SK-N-SH (cell line): ENCODE measurements around the gene CIAO2B. TPM values are rescaled to one million over a fixed set of nuclear protein-coding genes. Genes with fewer than 3 reads are reported as not detected.

ENCODE experiments used
- CTCF ChIA-PET: fragments of 300-600, 350-600 bp; formaldehyde crosslinking; extraction: SDS; loops from one replicate; lab custom pipeline; 2021; lab: Yijun Ruan, JAX
- POLR2A ChIA-PET: fragments of 350-600 bp; sonication (Branson Sonifier 250); formaldehyde crosslinking; extraction: SDS; loops from one replicate; lab custom pipeline; 2020; ENCODE audit warnings: antibody characterized with exemption, inconsistent platforms; lab: Yijun Ruan, JAX
- DNase-seq: peaks from one replicate; pipeline ENCODE4 v3.0.0; 2012
- H2AFZ ChIP-seq: fragments of 200-600 bp; sonication (generic); 2 replicates; pipeline ENCODE4 v1.8.1; 2016; ENCODE audit warnings: antibody characterized with exemption, mild to moderate bottlenecking, low read depth
- H3F3A ChIP-seq: fragments of 200-600 bp; sonication (generic); replicated peaks from 2 replicates; pipeline ENCODE3; 2016; ENCODE audit warnings: antibody characterized with exemption, mild to moderate bottlenecking; ENCODE audit not compliant: insufficient read depth
- H3K27ac ChIP-seq, 2 experiments: fragments of 200-500 bp in 1 of 2; fragments of 200-600 bp in 1 of 2; sonication (Bioruptor generic) in 1 of 2; sonication (generic), shearing (Covaris generic) in 1 of 2; 2 replicates each; pipeline versions ENCODE4 v1.5.1 to v1.6.1; 2014 to 2016; ENCODE audit warnings: low read depth in 2 of 2, inconsistent platforms in 1 of 2, low read length in 1 of 2, mild to moderate bottlenecking in 1 of 2, mixed read lengths in 1 of 2
- H3K27me3 ChIP-seq: fragments of 200-600 bp; sonication (generic), shearing (Covaris generic); 2 replicates; pipeline ENCODE4 v1.6.1; 2016; ENCODE audit warnings: mixed run types; ENCODE audit not compliant: insufficient read depth
- H3K36me3 ChIP-seq, 2 experiments: fragments of 200-500 bp in 1 of 2; fragments of 200-600 bp in 1 of 2; sonication (Bioruptor generic) in 1 of 2; sonication (generic) in 1 of 2; replicated peaks in 1 of 2; 2 replicates each; pipeline versions ENCODE3 to v1.5.1; 2014 to 2016; ENCODE audit warnings: low read length in 1 of 2, mild to moderate bottlenecking in 1 of 2; ENCODE audit not compliant: insufficient read depth in 2 of 2, control insufficient read depth in 1 of 2
- H3K4me1 ChIP-seq, 2 experiments: fragments of 200-500 bp in 1 of 2; fragments of 200-600 bp in 1 of 2; sonication (Bioruptor generic) in 1 of 2; sonication (generic), shearing (Covaris generic) in 1 of 2; 2 replicates each; pipeline versions ENCODE4 v1.5.1 to v1.6.1; 2014 to 2016; ENCODE audit warnings: low read depth in 1 of 2, low read length in 1 of 2, mixed run types in 1 of 2; ENCODE audit not compliant: insufficient read depth in 2 of 2, control insufficient read depth in 1 of 2
- H3K4me2 ChIP-seq: fragments of 200-600 bp; sonication (generic), shearing (Covaris generic); 2 replicates; pipeline ENCODE4 v1.6.1; 2017; ENCODE audit warnings: mixed run types
- H3K4me3 ChIP-seq, 2 experiments: fragments of 200-500 bp in 1 of 2; fragments of 200-600 bp in 1 of 2; sonication (Bioruptor generic) in 1 of 2; sonication (generic), shearing (Covaris generic) in 1 of 2; 2 replicates each; pipeline versions ENCODE4 v1.5.1 to v1.8.1; 2014 to 2016; ENCODE audit warnings: low read depth in 2 of 2, inconsistent platforms in 1 of 2, low read length in 1 of 2, mild to moderate bottlenecking in 1 of 2, mixed read lengths in 1 of 2, moderate library complexity in 1 of 2
- H3K79me2 ChIP-seq: fragments of 200-600 bp; sonication (generic); 2 replicates; pipeline ENCODE4 v1.8.1; 2017; ENCODE audit warnings: mild to moderate bottlenecking; ENCODE audit not compliant: insufficient read depth
- H3K9ac ChIP-seq: fragments of 200-600 bp; sonication (generic); 2 replicates; pipeline ENCODE4 v1.6.1; 2017; ENCODE audit warnings: mixed run types
- H3K9me2 ChIP-seq: fragments of 200-600 bp; sonication (generic); 2 replicates; pipeline ENCODE4 v1.6.1; 2017; ENCODE audit warnings: mixed run types
- H3K9me3 ChIP-seq: fragments of 200-600 bp; sonication (generic); 2 replicates; pipeline ENCODE4 v1.6.1; 2017; ENCODE audit warnings: mixed run types, mild to moderate bottlenecking, moderate library complexity
- H4K20me1 ChIP-seq: fragments of 200-600 bp; sonication (generic); 2 replicates; pipeline ENCODE4 v1.6.1; 2017; ENCODE audit warnings: mild to moderate bottlenecking, mixed run types; ENCODE audit not compliant: insufficient read depth
- ELF1 ChIP-seq: IDR thresholded peaks from 2 replicates; pipeline ENCODE4 v1.4.0; 2012
- EP300 ChIP-seq, 2 experiments: IDR thresholded peaks; 2 replicates each; pipeline versions ENCODE4 v1.4.0 to v1.6.1; 2012; ENCODE audit warnings: borderline replicate concordance in 1 of 2, low read depth in 1 of 2, low read length in 1 of 2
- EZH2phosphoT487 ChIP-seq: fragments of 200-600 bp; sonication (generic); IDR thresholded peaks from 2 replicates; pipeline ENCODE4 v1.6.1; 2017; ENCODE audit warnings: low read depth, mixed run types, mild to moderate bottlenecking, antibody characterized with exemption, moderate library complexity, borderline replicate concordance
- JUND ChIP-seq: IDR thresholded peaks from 2 replicates; pipeline ENCODE4 v1.4.0; 2012
- MEF2A ChIP-seq: IDR thresholded peaks from 2 replicates; pipeline ENCODE4 v1.4.0; 2012; ENCODE audit warnings: low read depth, borderline replicate concordance
- POLR2AphosphoS5 ChIP-seq: IDR thresholded peaks from 2 replicates; pipeline ENCODE4 v1.6.1; 2012; ENCODE audit warnings: low read depth, low read length
- RAD21 ChIP-seq: IDR thresholded peaks from 2 replicates; pipeline ENCODE4 v1.6.1; 2012; ENCODE audit warnings: mild to moderate bottlenecking, low read length
- YY1 ChIP-seq: IDR thresholded peaks from 2 replicates; pipeline ENCODE4 v1.4.0; 2012; ENCODE audit warnings: low read depth, mild to moderate bottlenecking
- WGBS: methylation state at CpG from one replicate; pipeline ENCODE4 v1.1.6; 2017; ENCODE audit warnings: low lambda C conversion rate; 5-methylcytosine and 5-hydroxymethylcytosine counted together
- polyA plus RNA-seq, 3 experiments: library from polyadenylated mRNA; depleted of rRNA; stranded (reverse); fragments of >200 nt; gene quantifications; 2 replicates each; pipeline ENCODE4 v1.2.3, GENCODE V29; 2012
- TF ChIP-seq, protein P1 (sequence below): fragments of 200-600 bp; sonication (generic); IDR thresholded peaks from 2 replicates; pipeline ENCODE4 v1.6.1; 2017; ENCODE audit warnings: antibody characterized with exemption, mild to moderate bottlenecking, moderate library complexity
- TF ChIP-seq, protein P2 (sequence below): IDR thresholded peaks from 2 replicates; pipeline ENCODE4 v1.4.0; 2012; ENCODE audit warnings: low read depth, borderline replicate concordance
- TF ChIP-seq, protein P3 (sequence below): IDR thresholded peaks from 2 replicates; pipeline ENCODE4 v1.6.1; 2012; ENCODE audit warnings: mild to moderate bottlenecking, low read depth, low read length, moderate library complexity

The CIAO2B gene
- polyA plus RNA-seq, 1 of the 3 experiments (the other 2 are of a cell fraction), result 665 TPM

GRCh38 chr16:66901626-66902025, 32.6 kb downstream of the CIAO2B start:
- Histone ChIP-seq H4K20me1 (no peaks in the 10 kb centered on the region), H3K79me2 (no peaks in the 10 kb centered on the region), H3K9me3 (no peaks in the 10 kb centered on the region), H2AFZ (no peak overlapping the region), H3K9ac (no peak overlapping the region), H3K4me2 (no peak overlapping the region), H3K27ac (no peak overlapping the region), H3K4me3 (no peak overlapping the region), H3F3A (peaks cover 3% of the 10 kb centered on the region), H3K9me2 (no peaks in the 10 kb centered on the region), H3K36me3 (no peaks in the 10 kb centered on the region), H3K27me3 (no peaks in the 10 kb centered on the region), H3K4me1 (peaks cover 19% of the 10 kb centered on the region in 2 experiments)
- ChIA-PET POLR2A (no interaction called here), CTCF (interaction anchor here (1.1 to 2.6 kb wide), 5 partner anchors 8 to 249 kb away, joined by 3 to 10 read pairs (median 5); partner anchors contain the start of gene B3GNT9)
- DNase-seq, result no peak
- TF ChIP-seq RAD21 (no peak), EZH2phosphoT487 (no peak), ELF1 (no peak), YY1 (no peak), EP300 (IDR thresholded peaks at IDR 0.05; ENCODE audit: borderline replicate concordance in 1 of 2, low read depth in 1 of 2, low read length in 1 of 2) (no peak), JUND (no peak), POLR2AphosphoS5 (no peak), MEF2A (no peak)
- TF ChIP-seq, protein P1, sequence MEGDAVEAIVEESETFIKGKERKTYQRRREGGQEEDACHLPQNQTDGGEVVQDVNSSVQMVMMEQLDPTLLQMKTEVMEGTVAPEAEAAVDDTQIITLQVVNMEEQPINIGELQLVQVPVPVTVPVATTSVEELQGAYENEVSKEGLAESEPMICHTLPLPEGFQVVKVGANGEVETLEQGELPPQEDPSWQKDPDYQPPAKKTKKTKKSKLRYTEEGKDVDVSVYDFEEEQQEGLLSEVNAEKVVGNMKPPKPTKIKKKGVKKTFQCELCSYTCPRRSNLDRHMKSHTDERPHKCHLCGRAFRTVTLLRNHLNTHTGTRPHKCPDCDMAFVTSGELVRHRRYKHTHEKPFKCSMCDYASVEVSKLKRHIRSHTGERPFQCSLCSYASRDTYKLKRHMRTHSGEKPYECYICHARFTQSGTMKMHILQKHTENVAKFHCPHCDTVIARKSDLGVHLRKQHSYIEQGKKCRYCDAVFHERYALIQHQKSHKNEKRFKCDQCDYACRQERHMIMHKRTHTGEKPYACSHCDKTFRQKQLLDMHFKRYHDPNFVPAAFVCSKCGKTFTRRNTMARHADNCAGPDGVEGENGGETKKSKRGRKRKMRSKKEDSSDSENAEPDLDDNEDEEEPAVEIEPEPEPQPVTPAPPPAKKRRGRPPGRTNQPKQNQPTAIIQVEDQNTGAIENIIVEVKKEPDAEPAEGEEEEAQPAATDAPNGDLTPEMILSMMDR, result no peak
- TF ChIP-seq, protein P2, sequence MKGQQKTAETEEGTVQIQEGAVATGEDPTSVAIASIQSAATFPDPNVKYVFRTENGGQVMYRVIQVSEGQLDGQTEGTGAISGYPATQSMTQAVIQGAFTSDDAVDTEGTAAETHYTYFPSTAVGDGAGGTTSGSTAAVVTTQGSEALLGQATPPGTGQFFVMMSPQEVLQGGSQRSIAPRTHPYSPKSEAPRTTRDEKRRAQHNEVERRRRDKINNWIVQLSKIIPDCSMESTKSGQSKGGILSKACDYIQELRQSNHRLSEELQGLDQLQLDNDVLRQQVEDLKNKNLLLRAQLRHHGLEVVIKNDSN, result no peak
- TF ChIP-seq, protein P3, sequence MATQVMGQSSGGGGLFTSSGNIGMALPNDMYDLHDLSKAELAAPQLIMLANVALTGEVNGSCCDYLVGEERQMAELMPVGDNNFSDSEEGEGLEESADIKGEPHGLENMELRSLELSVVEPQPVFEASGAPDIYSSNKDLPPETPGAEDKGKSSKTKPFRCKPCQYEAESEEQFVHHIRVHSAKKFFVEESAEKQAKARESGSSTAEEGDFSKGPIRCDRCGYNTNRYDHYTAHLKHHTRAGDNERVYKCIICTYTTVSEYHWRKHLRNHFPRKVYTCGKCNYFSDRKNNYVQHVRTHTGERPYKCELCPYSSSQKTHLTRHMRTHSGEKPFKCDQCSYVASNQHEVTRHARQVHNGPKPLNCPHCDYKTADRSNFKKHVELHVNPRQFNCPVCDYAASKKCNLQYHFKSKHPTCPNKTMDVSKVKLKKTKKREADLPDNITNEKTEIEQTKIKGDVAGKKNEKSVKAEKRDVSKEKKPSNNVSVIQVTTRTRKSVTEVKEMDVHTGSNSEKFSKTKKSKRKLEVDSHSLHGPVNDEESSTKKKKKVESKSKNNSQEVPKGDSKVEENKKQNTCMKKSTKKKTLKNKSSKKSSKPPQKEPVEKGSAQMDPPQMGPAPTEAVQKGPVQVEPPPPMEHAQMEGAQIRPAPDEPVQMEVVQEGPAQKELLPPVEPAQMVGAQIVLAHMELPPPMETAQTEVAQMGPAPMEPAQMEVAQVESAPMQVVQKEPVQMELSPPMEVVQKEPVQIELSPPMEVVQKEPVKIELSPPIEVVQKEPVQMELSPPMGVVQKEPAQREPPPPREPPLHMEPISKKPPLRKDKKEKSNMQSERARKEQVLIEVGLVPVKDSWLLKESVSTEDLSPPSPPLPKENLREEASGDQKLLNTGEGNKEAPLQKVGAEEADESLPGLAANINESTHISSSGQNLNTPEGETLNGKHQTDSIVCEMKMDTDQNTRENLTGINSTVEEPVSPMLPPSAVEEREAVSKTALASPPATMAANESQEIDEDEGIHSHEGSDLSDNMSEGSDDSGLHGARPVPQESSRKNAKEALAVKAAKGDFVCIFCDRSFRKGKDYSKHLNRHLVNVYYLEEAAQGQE, result no peak
- WGBS, result 93% methylated on average over 10 of the region's 10 CpGs
